Activated CD4-positive, alpha-beta T cell treated with anti-CD3 and anti-CD28 coated beads for 36 hours (primary cell): ENCODE measurements around the gene SMIM14. TPM values are rescaled to one million over a fixed set of nuclear protein-coding genes. Genes with fewer than 3 reads are reported as not detected.

Experiments
- ATAC-seq: fragments of 200-7000 bp; cut with Tn5 transposase; one replicate; pipeline ENCODE4 v1.10.0; 2021; ENCODE audit warnings: mild to moderate bottlenecking, moderate library complexity
- CTCF ChIA-PET: fragments of 350-600 bp; sonication (Branson Sonifier 250); formaldehyde crosslinking; loops from one replicate; lab custom pipeline; 2021; ENCODE audit warnings: antibody characterized with exemption; lab: Charles Lee
- POLR2A ChIA-PET: fragments of 350-600 bp; sonication (Branson Sonifier 250); formaldehyde crosslinking; loops from one replicate; lab custom pipeline; 2021; ENCODE audit warnings: antibody characterized with exemption, inconsistent platforms; lab: Charles Lee
- DNase-seq: peaks from one replicate; pipeline ENCODE4 v3.0.0-alpha.2; 2020
- H3K27ac Mint-ChIP-seq: one replicate; pipeline ENCODE4 v1.8.0; 2021; ENCODE audit warnings: mixed read lengths
- H3K27me3 Mint-ChIP-seq: one replicate; pipeline ENCODE4 v1.8.0; 2021; ENCODE audit warnings: mixed read lengths
- H3K36me3 Mint-ChIP-seq: one replicate; pipeline ENCODE4 v1.8.0; 2021; ENCODE audit warnings: low read depth, mixed read lengths
- H3K4me1 Mint-ChIP-seq: one replicate; pipeline ENCODE4 v1.8.0; 2021; ENCODE audit warnings: mixed read lengths
- H3K4me3 Mint-ChIP-seq: one replicate; pipeline ENCODE4 v1.8.0; 2021; ENCODE audit warnings: mild to moderate bottlenecking, moderate library complexity, mixed read lengths
- H3K9me3 Mint-ChIP-seq: one replicate; pipeline ENCODE4 v1.8.0; 2021; ENCODE audit warnings: low read depth, mixed read lengths
- intact Hi-C, 2 experiments: fragments of 100-400 bp; cut with DNase I in 1 of 2; cut with micrococcal nuclease in 1 of 2; formaldehyde crosslinking; loops; one replicate each; pipeline versions ENCODE4 v1.14.2 to v1.15.1; 2022 to 2024; cut with DNase I, micrococcal nuclease
- total RNA-seq, 2 experiments: library from RNA; stranded (reverse); gene quantifications; one replicate each; pipeline ENCODE4 v1.2.3, GENCODE V29; 2021

The SMIM14 gene
- total RNA-seq, 2 experiments from 2014 or later = 1.4 to 2.0 TPM

- CTCF ChIA-PET = interaction anchor here (0.5 to 0.7 kb wide), 3 partner anchors 10 to 1312 kb away, joined by 3 read pairs; no protein-coding TSS in a partner anchor
- ATAC-seq = no peak
Observed at GRCh38 chr4:39529534-39529933, 109.1 kb downstream of the SMIM14 start.

GRCh38 chr4:39528061-39528465, 110.6 kb downstream of the SMIM14 start:
- H3K4me1 Mint-ChIP-seq = peaks cover 16% of the 10 kb centered on the region
- peak overlapping the region; percentile 87 for H3K4me3 Mint-ChIP-seq
- ChIA-PET POLR2A (interaction anchor here (0.6 to 1.2 kb wide), 2 partner anchors 125 to 163 kb away, joined by 4 to 6 read pairs; partner anchors contain the start of gene RFC1), CTCF (interaction anchor here (0.6 kb wide), 1 partner anchor 113 kb away, joined by 3 read pairs; no protein-coding TSS in a partner anchor)
- peak overlapping the region; percentile 81 for H3K27ac Mint-ChIP-seq
- H3K27me3 Mint-ChIP-seq = no peaks in the 10 kb centered on the region
- intact Hi-C loops = loop anchor here in 1 of 2 experiments (5.0 to 10.0 kb wide), 3 partner anchors 94 to 863 kb away; partner anchors contain the start of gene KLF3
- DNase-seq = no peak
- ATAC-seq = no peak
- peaks cover 30% of the 10 kb centered on the region for H3K36me3 Mint-ChIP-seq
- peaks cover 23% of the 10 kb centered on the region for H3K9me3 Mint-ChIP-seq

More at GRCh38 chr4:39529534-39529933, 109.1 kb downstream of the SMIM14 start:
- H3K27me3 Mint-ChIP-seq = no peaks in the 10 kb centered on the region
- intact Hi-C loops = loop anchor here in 1 of 2 experiments (5.0 to 10.0 kb wide), 3 partner anchors 93 to 865 kb away; partner anchors contain the start of gene KLF3
- H3K4me1 Mint-ChIP-seq = peaks cover 16% of the 10 kb centered on the region
- H3K36me3 Mint-ChIP-seq = peaks cover 33% of the 10 kb centered on the region
- peaks cover 23% of the 10 kb centered on the region for H3K9me3 Mint-ChIP-seq
- H3K27ac Mint-ChIP-seq = no peak overlapping the region
- no peak overlapping the region for H3K4me3 Mint-ChIP-seq
- no peak for DNase-seq
- POLR2A ChIA-PET = no interaction called here

- DNase-seq (peak; percentile 95), ATAC-seq (peak; percentile 99)
- peaks cover 24% of the 10 kb centered on the region for H3K36me3 Mint-ChIP-seq
- ChIA-PET CTCF (interaction anchor here (0.5 to 2.1 kb wide), 8 partner anchors 17 to 473 kb away, joined by 3 to 7 read pairs (median 3); no protein-coding TSS in a partner anchor), POLR2A (interaction anchor here (0.6 to 1.2 kb wide), 6 partner anchors 15 to 1114 kb away, joined by 3 to 9 read pairs (median 5); partner anchors contain the start of genes RFC1 and SMIM14)
- peaks cover 19% of the 10 kb centered on the region for H3K9me3 Mint-ChIP-seq
- no peaks in the 10 kb centered on the region for H3K27me3 Mint-ChIP-seq
- intact Hi-C loops = loop anchor here (1.0 to 10.0 kb wide), 14 partner anchors 58 to 863 kb away; partner anchors contain the start of genes RPL9 (in 2 of the 2), KLF3 (in 1 of the 2), LIAS (in 1 of the 2) and N4BP2 (in 1 of the 2)
- H3K27ac Mint-ChIP-seq = peak within 1 kb of the TSS; percentile 97
- H3K4me3 Mint-ChIP-seq = peak within 1 kb of the TSS; percentile 87
- H3K4me1 Mint-ChIP-seq = peaks cover 16% of the 10 kb centered on the region
Observed at GRCh38 chr4:39527296-39528060, 111.2 kb downstream of the SMIM14 start, which contains the start of gene UGDH. Gene UGDH (minus strand): TSS chr4:39527439. CDS start chr4:39521512, 5,927 bp downstream.

- intact Hi-C loops = loop anchor here (1.0 to 10.0 kb wide), 14 partner anchors 58 to 862 kb away; partner anchors contain the start of genes RPL9 (in 2 of the 2), KLF3 (in 1 of the 2), LIAS (in 1 of the 2) and N4BP2 (in 1 of the 2)
- peaks cover 17% of the 10 kb centered on the region for H3K36me3 Mint-ChIP-seq
- H3K27ac Mint-ChIP-seq = peak overlapping the region; percentile 82
- peak; percentile 61 for DNase-seq
- peak overlapping the region; percentile 87 for H3K4me3 Mint-ChIP-seq
- H3K4me1 Mint-ChIP-seq = peaks cover 16% of the 10 kb centered on the region
- H3K9me3 Mint-ChIP-seq = peaks cover 14% of the 10 kb centered on the region
- ChIA-PET CTCF (interaction anchor here (0.5 to 2.1 kb wide), 7 partner anchors 18 to 472 kb away, joined by 3 to 7 read pairs (median 3); no protein-coding TSS in a partner anchor), POLR2A (interaction anchor here (0.6 to 1.2 kb wide), 5 partner anchors 14 to 1115 kb away, joined by 3 to 9 read pairs (median 6); partner anchors contain the start of genes RFC1 and SMIM14)
- H3K27me3 Mint-ChIP-seq = no peaks in the 10 kb centered on the region
- no peak for ATAC-seq
Observed at GRCh38 chr4:39526765-39527295, 111.8 kb downstream of the SMIM14 start.

GRCh38 chr4:39525822-39526690, 112.6 kb downstream of the SMIM14 start:
- H3K4me1 Mint-ChIP-seq = peaks cover 16% of the 10 kb centered on the region
- H3K27me3 Mint-ChIP-seq = no peaks in the 10 kb centered on the region
- no peak for ATAC-seq
- H3K9me3 Mint-ChIP-seq = peaks cover 6% of the 10 kb centered on the region
- peak overlapping the region; percentile 87 for H3K4me3 Mint-ChIP-seq
- peak overlapping the region; percentile 82 for H3K27ac Mint-ChIP-seq
- CTCF ChIA-PET = interaction anchor here (0.6 to 2.1 kb wide), 2 partner anchors 57 to 271 kb away, joined by 3 to 7 read pairs; no protein-coding TSS in a partner anchor
- no peak for DNase-seq
- intact Hi-C loops = loop anchor here (2.0 to 10.0 kb wide), 8 partner anchors 67 to 861 kb away; partner anchors contain the start of genes KLF3 (in 1 of the 2), LIAS (in 1 of the 2), N4BP2 (in 1 of the 2) and PDS5A (in 1 of the 2)
- peaks cover 11% of the 10 kb centered on the region for H3K36me3 Mint-ChIP-seq
- POLR2A ChIA-PET = interaction anchor here (0.6 kb wide), 1 partner anchor 86 kb away, joined by 3 read pairs; no protein-coding TSS in a partner anchor

GRCh38 chr4:39524161-39524957, 114.3 kb downstream of the SMIM14 start:
- CTCF ChIA-PET = interaction anchor here (1.0 kb wide), 1 partner anchor 114 kb away, joined by 3 read pairs; the partner anchor contains the start of gene SMIM14
- H3K36me3 Mint-ChIP-seq = no peaks in the 10 kb centered on the region
- no peak for DNase-seq

GRCh38 chr4:39522068-39522467, 116.6 kb downstream of the SMIM14 start:
- DNase-seq = no peak
- Mint-ChIP-seq H3K36me3 (no peaks in the 10 kb centered on the region), H3K4me3 (no peak overlapping the region), H3K4me1 (peaks cover 10% of the 10 kb centered on the region), H3K9me3 (no peaks in the 10 kb centered on the region), H3K27me3 (no peaks in the 10 kb centered on the region), H3K27ac (no peak overlapping the region)
- intact Hi-C loops = loop anchor here in 1 of 2 experiments (10.0 kb wide), 1 partner anchor 857 kb away; the partner anchor contains the start of gene KLF3
- POLR2A ChIA-PET = no interaction called here
- CTCF ChIA-PET = interaction anchor here (0.6 kb wide), 1 partner anchor 20 kb away, joined by 3 read pairs; no protein-coding TSS in a partner anchor
- ATAC-seq = no peak

More at GRCh38 chr4:39524161-39524957, 114.3 kb downstream of the SMIM14 start:
- intact Hi-C loops = loop anchor here in 1 of 2 experiments (10.0 kb wide), 1 partner anchor 860 kb away; the partner anchor contains the start of gene KLF3
- Mint-ChIP-seq H3K4me1 (peaks cover 16% of the 10 kb centered on the region), H3K27ac (no peak overlapping the region), H3K4me3 (no peak overlapping the region), H3K9me3 (no peaks in the 10 kb centered on the region), H3K27me3 (no peaks in the 10 kb centered on the region)
- no peak for ATAC-seq
- POLR2A ChIA-PET = no interaction called here

GRCh38 chr4:39521253-39521919, 117.3 kb downstream of the SMIM14 start:
- no peaks in the 10 kb centered on the region for H3K27me3 Mint-ChIP-seq
- CTCF ChIA-PET = no interaction called here
- no peak overlapping the region for H3K4me3 Mint-ChIP-seq
- peaks cover 8% of the 10 kb centered on the region for H3K4me1 Mint-ChIP-seq
- POLR2A ChIA-PET = no interaction called here
- no peaks in the 10 kb centered on the region for H3K36me3 Mint-ChIP-seq
- DNase-seq (no peak), ATAC-seq (no peak)
- H3K9me3 Mint-ChIP-seq = no peaks in the 10 kb centered on the region
- intact Hi-C loops = loop anchor here in 1 of 2 experiments (10.0 kb wide), 1 partner anchor 857 kb away; the partner anchor contains the start of gene KLF3
- H3K27ac Mint-ChIP-seq = no peak overlapping the region

GRCh38 chr4:39518484-39518883, 120.2 kb downstream of the SMIM14 start:
- intact Hi-C loops = no loop called here
- Mint-ChIP-seq H3K27ac (no peak overlapping the region), H3K4me3 (no peak overlapping the region), H3K9me3 (no peaks in the 10 kb centered on the region), H3K36me3 (no peaks in the 10 kb centered on the region), H3K4me1 (no peaks in the 10 kb centered on the region), H3K27me3 (no peaks in the 10 kb centered on the region)
- ATAC-seq (no peak), DNase-seq (no peak)
- ChIA-PET POLR2A (no interaction called here), CTCF (interaction anchor here (0.6 kb wide), 1 partner anchor 37 kb away, joined by 3 read pairs; no protein-coding TSS in a partner anchor)
